A549 (cell line): ENCODE measurements around the gene HSPG2.

Experiments used
- BCL3 ChIP-seq: fragments of >200 bp; sonication (Bioruptor Twin); formaldehyde crosslinking; IDR thresholded peaks from 3 replicates; pipeline ENCODE4 v1.6.1; 2016
- CBX2 ChIP-seq: fragments of 200-600 bp; sonication (generic); IDR thresholded peaks from 2 replicates; pipeline ENCODE4 v1.6.1; 2016; ENCODE audit warnings: low read depth, mild to moderate bottlenecking, borderline replicate concordance
- CHD4 ChIP-seq: fragments of 200-600 bp; sonication (generic); IDR thresholded peaks from 2 replicates; pipeline ENCODE4 v1.6.1; 2016; ENCODE audit warnings: antibody characterized with exemption, mild to moderate bottlenecking, borderline replicate concordance
- CTCF ChIP-seq: fragments of >200 bp; sonication (Bioruptor Twin); formaldehyde crosslinking; IDR thresholded peaks from 3 replicates; pipeline ENCODE4 v1.5.1; 2016
- HDAC2 ChIP-seq: fragments of 200-600 bp; sonication (generic); IDR thresholded peaks from 2 replicates; pipeline ENCODE4 v1.6.1; 2016
- MAZ ChIP-seq: fragments of 150-350 bp; IDR thresholded peaks from 2 replicates; pipeline ENCODE4 v1.6.1; 2014; ENCODE audit warnings: antibody characterized with exemption, low read depth, low read length, borderline replicate concordance
- NFE2L2 ChIP-seq: fragments of 150-350 bp; conservative IDR thresholded peaks from 2 replicates; pipeline ENCODE4 v1.6.1; 2014; ENCODE audit warnings: low read length
- POLR2A ChIP-seq: IDR thresholded peaks from 2 replicates; pipeline ENCODE4 v1.6.1; 2012; ENCODE audit warnings: mild to moderate bottlenecking, low read length
- POLR2AphosphoS2 ChIP-seq: conservative IDR thresholded peaks from 2 replicates; pipeline ENCODE4 v1.6.1; 2012; ENCODE audit warnings: low read length, improper control_type of control experiment, inconsistent platforms
- RCOR1 ChIP-seq: fragments of 150-350 bp; IDR thresholded peaks from 2 replicates; pipeline ENCODE4 v1.6.1; 2014; ENCODE audit warnings: antibody characterized with exemption, low read length, low read depth
- USF2 ChIP-seq: fragments of 450-650 bp; IDR thresholded peaks from 2 replicates; pipeline ENCODE4 v1.6.1; 2014; ENCODE audit warnings: antibody characterized with exemption
- TF ChIP-seq, protein P1 (sequence below): fragments of 200-600 bp; sonication (generic); IDR thresholded peaks from 2 replicates; pipeline ENCODE4 v1.6.1; 2016; ENCODE audit warnings: antibody characterized with exemption, mild to moderate bottlenecking, moderate library complexity

DNA sequence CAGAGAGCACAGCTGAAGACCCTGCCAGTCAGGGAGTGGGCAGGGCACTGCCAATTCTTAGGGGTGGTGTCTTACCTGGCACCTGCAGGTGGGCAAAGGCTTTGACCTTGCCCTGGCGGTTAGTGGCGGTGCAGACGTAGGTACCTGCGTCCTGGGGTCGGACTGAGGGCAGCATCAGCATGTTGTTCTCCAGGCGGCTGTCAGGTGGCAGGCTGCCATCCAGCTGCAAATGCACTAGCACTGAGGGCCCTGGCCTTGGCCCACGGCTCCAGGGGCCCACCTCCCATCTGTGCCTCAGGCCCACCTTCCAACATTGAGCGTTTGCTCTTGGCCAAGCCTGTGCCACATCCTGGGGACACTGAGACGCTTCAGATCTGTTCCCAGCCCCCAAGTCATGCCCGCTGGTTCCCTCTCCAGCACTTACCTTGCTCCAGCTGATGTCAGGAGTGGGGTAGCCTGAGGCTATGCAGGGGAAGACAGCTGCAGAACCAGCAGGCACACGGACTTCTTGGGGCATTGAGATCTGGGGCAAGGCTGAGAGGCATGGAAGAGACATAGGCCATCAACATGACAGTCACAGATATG lies 103.6 kb downstream of the HSPG2 start:
- TF ChIP-seq BCL3 (no peak), CTCF (no peak), CHD4 (no peak), HDAC2 (no peak), POLR2A (no peak), NFE2L2 (no peak), CBX2 (no peak), POLR2AphosphoS2 (no peak), MAZ (no peak), USF2 (no peak), RCOR1 (no peak)
- TF ChIP-seq, protein P1, sequence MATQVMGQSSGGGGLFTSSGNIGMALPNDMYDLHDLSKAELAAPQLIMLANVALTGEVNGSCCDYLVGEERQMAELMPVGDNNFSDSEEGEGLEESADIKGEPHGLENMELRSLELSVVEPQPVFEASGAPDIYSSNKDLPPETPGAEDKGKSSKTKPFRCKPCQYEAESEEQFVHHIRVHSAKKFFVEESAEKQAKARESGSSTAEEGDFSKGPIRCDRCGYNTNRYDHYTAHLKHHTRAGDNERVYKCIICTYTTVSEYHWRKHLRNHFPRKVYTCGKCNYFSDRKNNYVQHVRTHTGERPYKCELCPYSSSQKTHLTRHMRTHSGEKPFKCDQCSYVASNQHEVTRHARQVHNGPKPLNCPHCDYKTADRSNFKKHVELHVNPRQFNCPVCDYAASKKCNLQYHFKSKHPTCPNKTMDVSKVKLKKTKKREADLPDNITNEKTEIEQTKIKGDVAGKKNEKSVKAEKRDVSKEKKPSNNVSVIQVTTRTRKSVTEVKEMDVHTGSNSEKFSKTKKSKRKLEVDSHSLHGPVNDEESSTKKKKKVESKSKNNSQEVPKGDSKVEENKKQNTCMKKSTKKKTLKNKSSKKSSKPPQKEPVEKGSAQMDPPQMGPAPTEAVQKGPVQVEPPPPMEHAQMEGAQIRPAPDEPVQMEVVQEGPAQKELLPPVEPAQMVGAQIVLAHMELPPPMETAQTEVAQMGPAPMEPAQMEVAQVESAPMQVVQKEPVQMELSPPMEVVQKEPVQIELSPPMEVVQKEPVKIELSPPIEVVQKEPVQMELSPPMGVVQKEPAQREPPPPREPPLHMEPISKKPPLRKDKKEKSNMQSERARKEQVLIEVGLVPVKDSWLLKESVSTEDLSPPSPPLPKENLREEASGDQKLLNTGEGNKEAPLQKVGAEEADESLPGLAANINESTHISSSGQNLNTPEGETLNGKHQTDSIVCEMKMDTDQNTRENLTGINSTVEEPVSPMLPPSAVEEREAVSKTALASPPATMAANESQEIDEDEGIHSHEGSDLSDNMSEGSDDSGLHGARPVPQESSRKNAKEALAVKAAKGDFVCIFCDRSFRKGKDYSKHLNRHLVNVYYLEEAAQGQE, result no peak
